Retinal pigment epithelial cell (primary cell): Measurements from ENCODE around the gene TEX29.

Source experiments
- DNase-seq: peaks from one replicate; pipeline ENCODE4 v3.0.0-alpha.2; 2010; ENCODE audit warnings: low read depth
- H3K4me3 ChIP-seq: 2 replicates; pipeline ENCODE4 v1.5.1; 2011; ENCODE audit warnings: mild to moderate bottlenecking, low read length, control low read depth, moderate library complexity
- CTCF ChIP-seq: conservative IDR thresholded peaks from 2 replicates; pipeline ENCODE4 v1.5.1; 2011; ENCODE audit warnings: low read depth, low read length, control low read depth, inconsistent platforms

Gene TEX29

GRCh38 chr13:111319998-111320911 is at the start of gene TEX29:
Gene TEX29 (plus strand): TSS chr13:111320642. CDS start chr13:111320891, 249 bp downstream.
- DNase-seq = no peak
- TF ChIP-seq CTCF = no peak
- no peak within 1 kb of the TSS for H3K4me3 ChIP-seq

GRCh38 chr13:111270765-111271698 is 49.4 kb upstream of the TEX29 start:
- no peak overlapping the region for H3K4me3 ChIP-seq
- no peak for DNase-seq
- TF ChIP-seq CTCF = no peak

GRCh38 chr13:111272117-111272516 is 48.3 kb upstream of the TEX29 start:
- no peak for DNase-seq
- no peak for TF ChIP-seq CTCF
- H3K4me3 ChIP-seq = no peak overlapping the region

- H3K4me3 ChIP-seq = no peak overlapping the region
- no peak for DNase-seq
- TF ChIP-seq CTCF = no peak
Measured at GRCh38 chr13:111275382-111275781, 45.1 kb upstream of the TEX29 start.

- no peak for TF ChIP-seq CTCF
- no peak for DNase-seq
Measured at GRCh38 chr13:111275995-111276618, 44.3 kb upstream of the TEX29 start.

GRCh38 chr13:111278258-111278657 is 42.2 kb upstream of the TEX29 start:
- DNase-seq = no peak
- no peak for TF ChIP-seq CTCF
- no peak overlapping the region for H3K4me3 ChIP-seq

More at GRCh38 chr13:111275995-111276618, 44.3 kb upstream of the TEX29 start:
- H3K4me3 ChIP-seq = no peak overlapping the region
